Keratinocyte (primary cell): ENCODE results near the gene KCNQ4. TPM values are rescaled to one million over a fixed set of nuclear protein-coding genes. Genes with fewer than 3 reads are reported as not detected.

Experiments used
- DNase-seq: peaks from one replicate; pipeline ENCODE4 v3.0.0-alpha.2; 2011; ENCODE audit warnings: low read depth, missing footprints, low spot score
- FAIRE-seq: peaks from 2 replicates; lab custom pipeline; 2011; peaks lifted over from hg19 to GRCh38; lab: Jason Lieb, UNC
- H2AFZ ChIP-seq: 2 replicates; pipeline ENCODE4 v1.6.0; 2012; ENCODE audit warnings: low read length, control low read depth, inconsistent platforms; ENCODE audit not compliant: control insufficient read depth
- H3K27ac ChIP-seq: 2 replicates; pipeline ENCODE4 v1.5.1; 2011; ENCODE audit warnings: low read length; ENCODE audit not compliant: control insufficient read depth, insufficient read depth
- H3K27me3 ChIP-seq: 3 replicates; pipeline ENCODE4 v1.6.0; 2011; ENCODE audit warnings: low read length; ENCODE audit not compliant: control insufficient read depth, insufficient read depth; ENCODE audit errors: extremely low read depth
- H3K36me3 ChIP-seq, 2 experiments: 2 replicates in 1 of 2; 3 replicates in 1 of 2; pipeline ENCODE4 v1.5.1; 2011; ENCODE audit warnings: low read length in 2 of 2, mild to moderate bottlenecking in 1 of 2; ENCODE audit not compliant: control insufficient read depth in 2 of 2, insufficient read depth in 2 of 2; ENCODE audit errors: extremely low read depth in 1 of 2
- H3K4me1 ChIP-seq: 3 replicates; pipeline ENCODE4 v1.5.1; 2011; ENCODE audit warnings: low read length; ENCODE audit not compliant: control insufficient read depth, insufficient read depth; ENCODE audit errors: extremely low read depth
- H3K4me2 ChIP-seq: 3 replicates; pipeline ENCODE4 v1.6.0; 2011; ENCODE audit warnings: low read depth, low read length; ENCODE audit not compliant: control insufficient read depth, insufficient read depth; ENCODE audit errors: extremely low read depth
- H3K4me3 ChIP-seq, 3 experiments: fragments of 200-600 bp in 1 of 3; sonication (generic) in 1 of 3; 2 replicates in 2 of 3; 3 replicates in 1 of 3; pipeline ENCODE4 v1.5.1; 2011 to 2016; ENCODE audit warnings: low read length in 3 of 3, mild to moderate bottlenecking in 3 of 3, control low read depth in 2 of 3, inconsistent platforms in 1 of 3, low read depth in 1 of 3, mixed read lengths in 1 of 3, mixed run types in 1 of 3, moderate library complexity in 1 of 3; ENCODE audit not compliant: control insufficient read depth in 2 of 3, insufficient read depth in 2 of 3; ENCODE audit errors: extremely low read depth in 1 of 3
- H3K79me2 ChIP-seq: 2 replicates; pipeline ENCODE4 v1.6.0; 2012; ENCODE audit warnings: low read length; ENCODE audit not compliant: control insufficient read depth, insufficient read depth
- H3K9ac ChIP-seq: 3 replicates; pipeline ENCODE4 v1.6.0; 2011; ENCODE audit warnings: low read length; ENCODE audit not compliant: control insufficient read depth, insufficient read depth; ENCODE audit errors: extremely low read depth
- H3K9me1 ChIP-seq: 3 replicates; pipeline ENCODE4 v1.6.0; 2011; ENCODE audit warnings: low read length; ENCODE audit not compliant: control insufficient read depth, insufficient read depth; ENCODE audit errors: extremely low read depth
- H3K9me3 ChIP-seq: 2 replicates; pipeline ENCODE4 v1.5.1; 2012; ENCODE audit warnings: low read depth, low read length; ENCODE audit not compliant: control insufficient read depth
- H4K20me1 ChIP-seq: 3 replicates; pipeline ENCODE4 v1.6.0; 2011; ENCODE audit warnings: low read length; ENCODE audit not compliant: control insufficient read depth, insufficient read depth; ENCODE audit errors: extremely low read depth
- CTCF ChIP-seq, 3 experiments: IDR thresholded peaks in 1 of 3; conservative IDR thresholded peaks in 1 of 3; optimal IDR thresholded peaks in 1 of 3; 2 replicates in 2 of 3; 3 replicates in 1 of 3; pipeline versions ENCODE3 to v1.5.1; 2011; ENCODE audit warnings: low read length in 3 of 3, mild to moderate bottlenecking in 3 of 3, moderate library complexity in 2 of 3, control low read depth in 1 of 3, inconsistent platforms in 1 of 3; ENCODE audit not compliant: insufficient read depth in 2 of 3; ENCODE audit errors: extremely low read depth in 1 of 3
- EZH2 ChIP-seq: IDR thresholded peaks from one replicate; pipeline ENCODE4 v1.6.1; 2012; ENCODE audit warnings: inconsistent platforms, mild to moderate bottlenecking, low read length, moderate library complexity
- dilution Hi-C: fragments of 300-500 bp; cut with MboI; formaldehyde crosslinking; loops from one replicate; pipeline ENCODE4 v1.7.0; 2020; ENCODE audit warnings: low sequenced_read_pairs; ENCODE audit not compliant: extremely low pct_ligation_motif_present
- polyA plus RNA-seq, 5 experiments: library from polyadenylated mRNA; depleted of rRNA in 3 of 5; stranded (reverse) in 3 of 5; stranded (forward) in 1 of 5; unstranded in 1 of 5; fragments of >200 nt; gene quantifications; 1 replicate in 1 of 5; 2 replicates in 3 of 5; 3 replicates in 1 of 5; pipeline versions ENCODE4 v1.2.1 to v1.2.3, GENCODE V29; 2011 to 2012; ENCODE audit warnings: missing spikeins in 2 of 5, low read depth in 1 of 5, low replicate concordance in 1 of 5

Gene KCNQ4
- polyA plus RNA-seq, 1 donor (not counting 4 experiments of a cell fraction or from before 2014, with no cell fraction given) = not detected

DNA sequence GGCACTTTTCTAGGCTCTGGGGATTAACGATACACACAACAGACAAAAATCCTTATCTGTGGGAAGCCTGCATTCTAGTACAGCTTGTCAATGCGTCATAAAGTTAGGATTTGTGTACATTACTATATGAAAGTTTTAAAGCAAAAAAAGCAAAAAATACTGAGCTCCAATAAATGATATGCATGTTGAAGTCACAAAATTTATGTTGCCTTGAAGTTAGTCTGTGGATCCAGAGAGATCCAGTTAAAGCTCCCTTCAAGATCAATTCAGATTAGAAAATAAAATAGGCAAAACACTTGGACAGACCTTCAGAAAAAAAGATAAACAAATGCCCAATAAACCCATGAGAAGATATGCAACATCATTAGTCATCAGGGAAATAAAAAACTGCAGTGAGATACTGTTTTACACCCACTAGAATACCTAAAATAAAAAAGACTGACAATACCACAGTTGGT is 33.1 kb upstream of the KCNQ4 start:
- Histone ChIP-seq H3K4me3 (no peak overlapping the region), H3K9me3 (no peaks in the 10 kb centered on the region), H4K20me1 (no peaks in the 10 kb centered on the region), H3K9ac (no peak overlapping the region), H3K36me3 (peaks cover 23 to 28% of the 10 kb centered on the region in 2 experiments), H3K79me2 (no peaks in the 10 kb centered on the region), H3K4me2 (no peak overlapping the region), H2AFZ (no peak overlapping the region), H3K4me1 (peaks cover 9% of the 10 kb centered on the region), H3K27ac (peak overlapping the region; percentile 11), H3K9me1 (no peaks in the 10 kb centered on the region), H3K27me3 (no peaks in the 10 kb centered on the region)
- DNase-seq (no peak), FAIRE-seq (no peak)
- TF ChIP-seq EZH2 (no peak), CTCF (optimal IDR thresholded peaks at IDR 0.05 in 1 of 3, IDR thresholded peaks at IDR 0.05 in 1 of 3, conservative IDR thresholded peaks at IDR 0.05 in 1 of 3; ENCODE audit: extremely low read depth in 1 of 3, insufficient read depth in 2 of 3, low read length in 3 of 3) (no peak)
- dilution Hi-C loops = no loop called here

GRCh38 chr1:40751802-40752201 is 31.8 kb upstream of the KCNQ4 start:
- Histone ChIP-seq H2AFZ (no peak overlapping the region), H3K4me1 (peaks cover 9% of the 10 kb centered on the region), H3K27me3 (no peaks in the 10 kb centered on the region), H3K4me2 (peak overlapping the region; percentile 20), H3K9me3 (no peaks in the 10 kb centered on the region), H3K36me3 (peaks cover 26 to 31% of the 10 kb centered on the region in 2 experiments), H3K4me3 (no peak overlapping the region), H3K79me2 (no peaks in the 10 kb centered on the region), H3K27ac (peak overlapping the region; percentile 19), H3K9me1 (no peaks in the 10 kb centered on the region), H4K20me1 (no peaks in the 10 kb centered on the region), H3K9ac (no peak overlapping the region)
- dilution Hi-C loops = no loop called here
- DNase-seq = no peak
- FAIRE-seq = peak; percentile 73
- TF ChIP-seq EZH2 = no peak
- TF ChIP-seq CTCF (optimal IDR thresholded peaks at IDR 0.05 in 1 of 3, IDR thresholded peaks at IDR 0.05 in 1 of 3, conservative IDR thresholded peaks at IDR 0.05 in 1 of 3; ENCODE audit: extremely low read depth in 1 of 3, insufficient read depth in 2 of 3, low read length in 3 of 3) = no peak
